Cardiac septum (tissue), 1 donor: ENCODE data around the gene BCO1. TPM values are rescaled to one million over a fixed set of nuclear protein-coding genes. Genes with fewer than 3 reads are reported as not detected.

Experiments
- DNase-seq: peaks from one replicate; pipeline ENCODE4 v3.0.0-alpha.2; 2020; ENCODE audit warnings: low spot score
- intact Hi-C: fragments of 100-400 bp; cut with DNase I; formaldehyde crosslinking; loops from one replicate; pipeline ENCODE4 v1.14.0; 2022
- total RNA-seq: library from RNA; stranded (reverse); fragmentation: NEBNext Ultra II Directional; extraction: Animal tissue kit (Norgen Biotek cat#: 25700); gene quantifications from one replicate; pipeline ENCODE4 v1.2.1, GENCODE V29; 2021
- donor health status: DM: no; HTN: no; CAD: no.

The BCO1 gene
- total RNA-seq, 1 donor from 2014 or later = not detected

- intact Hi-C loops = no loop called here
Observed at GRCh38 chr16:81229811-81230210, 8.7 kb upstream of the BCO1 start.

DNA sequence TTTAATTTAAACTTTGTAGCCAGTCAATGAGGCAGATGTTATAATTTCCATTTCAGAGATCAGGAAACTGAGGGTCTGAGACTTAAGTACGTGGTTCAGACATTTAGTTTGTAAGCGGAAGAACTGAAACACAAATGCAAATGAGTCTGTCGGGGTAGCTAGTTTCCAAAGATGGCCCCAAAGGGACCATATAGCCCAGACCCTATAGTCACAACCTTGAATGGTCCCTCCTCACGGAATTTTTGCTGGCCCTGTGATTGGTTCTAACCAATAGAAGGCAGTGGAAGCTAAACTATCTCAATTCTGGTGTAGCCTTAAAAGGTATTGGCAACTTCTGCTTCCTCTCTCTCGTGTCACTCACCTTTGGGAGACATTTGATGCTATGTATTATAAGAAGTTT, 7.5 kb upstream of the BCO1 start:
- intact Hi-C loops = no loop called here
- no peak for DNase-seq

More at GRCh38 chr16:81229811-81230210, 8.7 kb upstream of the BCO1 start:
- DNase-seq = no peak

- intact Hi-C loops = no loop called here
- no peak for DNase-seq
Observed at GRCh38 chr16:81232740-81233367, 5.6 kb upstream of the BCO1 start.

- intact Hi-C loops = loop anchor here (1.0 kb wide), 1 partner anchor 29 kb away; no protein-coding TSS in a partner anchor
- peak; percentile 80 for DNase-seq
Observed at GRCh38 chr16:81237282-81237681, 1.2 kb upstream of the BCO1 start.

- DNase-seq = no peak
Observed at GRCh38 chr16:81237942-81238295, 570 bp upstream of the BCO1 start.

DNA sequence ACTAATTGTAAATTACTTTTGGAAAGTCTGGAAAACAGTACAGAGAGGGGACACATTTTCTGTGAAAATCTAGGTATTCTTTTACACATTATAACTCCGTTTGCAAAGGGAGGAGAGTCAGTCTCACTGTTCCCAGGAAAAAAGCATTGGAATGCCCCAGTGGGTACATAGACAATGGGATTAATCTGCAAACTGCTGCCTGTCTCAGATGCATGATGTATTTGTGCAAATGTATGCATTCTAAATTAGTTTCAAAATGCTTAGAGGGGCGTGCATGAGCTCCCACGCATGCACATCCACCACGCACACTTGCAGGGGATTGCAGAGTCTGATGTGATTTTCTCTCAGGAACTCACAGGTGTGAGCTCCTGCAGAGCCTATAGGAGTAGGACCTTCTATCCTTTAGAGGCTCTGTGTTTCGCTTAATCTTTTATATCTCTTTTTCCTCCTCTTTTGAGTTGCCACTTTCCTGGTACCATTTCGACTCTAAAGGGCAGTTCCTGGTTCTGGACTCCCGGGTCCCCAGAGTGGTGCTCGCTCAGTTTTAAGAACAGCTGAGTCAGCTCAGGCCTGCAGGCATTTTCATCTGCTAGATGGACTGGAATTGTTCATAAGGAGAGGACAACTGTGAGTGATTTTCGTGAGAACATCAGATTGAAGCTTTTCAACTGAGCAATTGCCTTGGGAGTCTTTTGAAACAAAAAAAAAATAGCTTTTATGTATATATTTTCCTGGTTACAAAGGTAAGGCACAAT, 1.1 kb downstream of the BCO1 start:
- intact Hi-C loops = no loop called here

More at GRCh38 chr16:81237942-81238295, 570 bp upstream of the BCO1 start:
- intact Hi-C loops = loop anchor here (1.0 kb wide), 1 partner anchor 28 kb away; no protein-coding TSS in a partner anchor

GRCh38 chr16:81241706-81242105, 3.2 kb downstream of the BCO1 start:
- no peak for DNase-seq
- intact Hi-C loops = no loop called here

More for the DNA sequence above, 1.1 kb downstream of the BCO1 start:
- no peak for DNase-seq

- intact Hi-C loops = no loop called here
- DNase-seq = no peak
Observed at GRCh38 chr16:81242977-81243618, 4.6 kb downstream of the BCO1 start.

DNA sequence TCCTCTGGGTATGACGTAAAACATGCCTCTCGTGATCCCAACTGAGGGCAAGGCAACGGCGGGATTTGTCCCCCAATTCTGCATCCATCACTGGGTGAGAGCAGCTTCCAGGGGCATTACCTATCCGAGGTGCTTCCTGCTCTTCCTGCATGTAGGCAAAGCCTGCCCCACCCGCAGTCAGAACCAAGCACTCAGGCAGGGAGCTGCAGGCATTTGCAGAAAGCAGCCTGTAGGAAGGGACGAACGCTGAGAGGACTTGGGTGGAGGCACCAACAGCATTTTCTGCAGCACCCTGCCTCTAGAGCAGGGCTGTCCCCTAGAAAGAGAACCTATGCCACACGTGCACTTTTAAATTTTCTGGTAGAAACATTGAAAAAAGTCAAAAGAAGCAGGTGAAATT, 5.5 kb downstream of the BCO1 start:
- DNase-seq = no peak
- intact Hi-C loops = no loop called here

DNA sequence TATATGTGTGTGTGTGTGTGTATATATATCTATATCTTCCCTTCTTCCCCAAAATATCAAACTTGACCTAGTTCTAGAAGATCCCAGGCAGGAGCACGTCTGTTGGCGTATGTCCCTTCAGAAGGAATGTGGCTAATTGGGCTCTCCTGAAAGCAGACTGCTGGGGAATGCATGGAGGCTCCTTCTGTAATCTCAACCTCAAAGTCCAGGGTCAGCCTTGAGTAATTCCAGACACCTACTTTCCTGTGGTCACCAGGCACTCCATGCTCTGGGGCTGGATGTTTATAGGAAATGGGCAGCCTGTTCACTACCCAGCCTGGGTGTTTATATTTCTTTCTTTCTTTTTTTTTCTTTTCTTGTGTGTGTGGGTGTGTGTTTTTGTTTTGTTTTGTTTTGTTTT, 13.4 kb downstream of the BCO1 start:
- intact Hi-C loops = no loop called here
- no peak for DNase-seq

DNA sequence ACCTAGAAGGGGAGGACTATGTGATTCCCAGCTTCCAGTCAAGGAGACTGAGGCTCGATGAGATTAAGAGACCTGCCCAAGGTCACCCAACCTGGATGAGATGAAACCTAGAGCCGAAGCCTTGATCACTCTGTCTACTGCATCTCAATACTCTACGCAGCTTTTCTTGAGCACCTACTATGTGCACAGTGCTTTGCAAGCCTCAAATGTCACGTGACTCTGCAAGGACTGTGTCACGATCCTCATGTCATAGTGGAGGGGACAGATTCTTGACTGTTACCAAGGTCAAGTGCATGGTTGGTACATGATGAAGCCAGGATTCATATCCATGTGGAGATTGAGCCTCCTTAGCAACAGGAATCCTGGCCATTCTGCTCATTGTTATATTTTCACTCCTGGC, 14.7 kb downstream of the BCO1 start:
- DNase-seq = no peak
- intact Hi-C loops = no loop called here

DNA sequence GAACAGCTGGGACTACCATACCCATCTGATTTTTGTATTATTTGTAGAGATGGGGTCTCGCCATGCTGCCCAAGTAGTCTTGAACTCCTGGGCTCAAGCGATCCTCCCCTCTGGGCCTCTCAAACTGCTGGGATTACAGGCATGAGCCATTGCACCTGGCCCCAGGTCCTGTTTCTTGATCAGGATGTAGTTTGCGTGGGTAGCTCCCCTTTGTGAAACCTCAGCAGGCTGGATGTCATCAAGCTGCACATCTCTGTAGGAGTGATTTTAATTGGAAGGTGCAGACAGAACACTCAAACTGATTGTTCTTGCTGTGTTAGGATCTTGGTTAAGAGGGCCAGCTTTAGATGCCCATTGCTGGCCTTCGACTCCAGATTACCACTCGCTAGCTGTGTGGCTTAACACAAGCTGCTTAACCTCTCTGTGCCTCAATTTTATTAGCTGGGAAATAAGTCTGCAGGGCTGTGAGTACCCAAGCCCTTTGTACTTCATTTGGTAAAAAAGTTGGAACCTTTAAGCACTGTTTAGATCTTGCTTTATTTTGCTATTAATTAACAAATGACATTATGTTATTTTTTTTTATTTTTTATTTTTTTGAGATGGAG, 16.5 kb downstream of the BCO1 start:
- no peak for DNase-seq
- intact Hi-C loops = no loop called here

DNA sequence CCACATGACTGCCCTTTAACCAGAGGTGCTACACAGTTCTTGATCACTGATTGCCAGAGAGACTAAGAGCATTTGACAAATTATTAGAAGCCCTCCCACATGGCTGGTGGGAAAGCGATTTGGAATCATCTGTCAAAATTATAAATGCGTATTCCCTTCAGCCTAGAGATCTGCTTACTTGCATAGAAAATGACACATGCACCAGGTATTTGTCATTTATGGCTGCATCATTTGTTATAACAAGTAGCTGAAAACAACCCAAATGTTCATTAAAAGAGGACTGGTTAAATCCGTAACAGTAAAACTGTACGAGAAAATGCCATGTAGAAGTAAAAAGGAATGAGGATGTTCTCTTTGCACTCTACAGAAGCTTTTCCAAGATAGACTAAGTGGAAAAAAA, 21.4 kb downstream of the BCO1 start:
- intact Hi-C loops = no loop called here
- DNase-seq = no peak

DNA sequence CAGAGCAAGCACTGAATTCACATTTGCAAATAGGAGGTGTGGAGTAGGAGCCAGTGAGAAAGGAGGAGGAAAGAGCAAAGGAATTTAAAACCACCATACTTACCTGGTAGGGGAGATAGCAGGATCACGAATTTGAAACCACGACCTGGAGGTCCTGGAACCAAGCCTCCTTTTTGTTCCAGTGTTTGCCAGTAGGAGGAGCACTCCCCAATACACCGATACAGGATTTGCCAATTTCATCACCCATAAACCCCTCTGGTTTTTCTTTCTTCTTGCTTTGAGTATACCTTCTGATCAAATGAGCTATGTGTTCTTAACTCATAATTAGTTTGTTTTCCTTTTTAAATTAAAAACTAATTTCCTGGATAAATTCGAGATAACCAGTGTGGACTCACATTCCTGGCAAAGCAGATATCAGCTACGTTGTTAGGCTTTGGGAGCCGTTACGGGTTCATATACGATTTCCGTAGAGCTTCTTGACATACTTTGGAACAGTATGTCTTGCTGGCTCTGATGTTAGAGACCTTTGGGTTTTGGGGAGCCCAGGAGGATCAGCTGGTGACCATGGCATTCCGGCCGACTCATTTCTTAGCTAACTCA, 22.7 kb downstream of the BCO1 start:
- intact Hi-C loops = no loop called here
- DNase-seq = no peak

DNA sequence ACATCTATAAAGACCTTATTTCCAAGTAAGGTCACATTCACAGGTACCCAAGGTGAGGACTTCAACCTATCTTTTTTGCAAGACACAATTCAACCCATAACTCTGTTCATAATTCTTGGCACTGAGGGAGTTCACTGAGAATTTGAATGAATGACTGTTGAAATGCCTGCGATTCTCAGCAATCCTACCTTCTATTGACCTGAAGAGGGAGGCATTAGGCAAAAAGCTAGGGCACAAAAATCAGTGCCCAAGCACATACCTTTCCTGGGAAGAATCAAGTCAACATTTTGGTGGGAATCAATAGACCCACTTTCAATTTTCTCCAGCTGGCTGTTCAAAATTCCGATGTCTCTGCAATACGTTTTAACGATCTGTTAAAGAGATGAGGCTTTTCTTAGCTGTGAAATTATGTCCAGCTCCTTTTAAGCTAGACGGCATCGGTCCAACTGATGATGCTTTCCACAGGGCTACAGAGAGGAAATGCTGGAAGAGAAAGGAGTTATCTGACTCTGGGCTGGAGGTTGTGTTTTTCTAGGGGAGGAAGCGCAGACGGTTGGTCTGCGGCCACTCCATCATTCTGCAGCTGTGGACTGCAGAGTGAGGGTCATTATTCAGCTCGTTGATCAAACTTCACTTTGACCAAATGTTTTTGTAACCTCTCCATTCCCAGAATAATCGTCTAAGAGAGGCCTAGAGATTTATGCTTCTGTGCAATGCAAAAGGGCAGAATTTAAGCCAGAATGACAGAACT, 25.2 kb downstream of the BCO1 start:
- intact Hi-C loops = no loop called here
- DNase-seq = no peak

GRCh38 chr16:81264386-81264785, 25.9 kb downstream of the BCO1 start:
- intact Hi-C loops = no loop called here
- DNase-seq = no peak

DNA sequence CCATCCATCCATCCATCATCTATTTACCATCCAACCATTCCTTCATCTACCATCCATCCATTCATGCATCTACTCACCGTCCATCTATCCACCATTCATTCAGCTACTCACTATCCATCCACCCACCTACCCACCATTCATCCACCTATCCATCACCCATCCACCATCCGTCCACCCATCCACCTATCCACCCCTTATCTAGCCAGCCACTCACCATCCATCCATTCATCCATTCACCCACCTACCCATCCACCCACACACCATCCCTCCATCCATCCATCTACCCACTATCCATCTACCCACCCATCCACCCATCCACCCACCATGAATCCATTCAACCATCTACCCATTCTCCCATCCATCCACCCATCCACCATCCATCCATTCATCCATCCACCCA, 26.6 kb downstream of the BCO1 start:
- DNase-seq = no peak
- intact Hi-C loops = no loop called here

DNA sequence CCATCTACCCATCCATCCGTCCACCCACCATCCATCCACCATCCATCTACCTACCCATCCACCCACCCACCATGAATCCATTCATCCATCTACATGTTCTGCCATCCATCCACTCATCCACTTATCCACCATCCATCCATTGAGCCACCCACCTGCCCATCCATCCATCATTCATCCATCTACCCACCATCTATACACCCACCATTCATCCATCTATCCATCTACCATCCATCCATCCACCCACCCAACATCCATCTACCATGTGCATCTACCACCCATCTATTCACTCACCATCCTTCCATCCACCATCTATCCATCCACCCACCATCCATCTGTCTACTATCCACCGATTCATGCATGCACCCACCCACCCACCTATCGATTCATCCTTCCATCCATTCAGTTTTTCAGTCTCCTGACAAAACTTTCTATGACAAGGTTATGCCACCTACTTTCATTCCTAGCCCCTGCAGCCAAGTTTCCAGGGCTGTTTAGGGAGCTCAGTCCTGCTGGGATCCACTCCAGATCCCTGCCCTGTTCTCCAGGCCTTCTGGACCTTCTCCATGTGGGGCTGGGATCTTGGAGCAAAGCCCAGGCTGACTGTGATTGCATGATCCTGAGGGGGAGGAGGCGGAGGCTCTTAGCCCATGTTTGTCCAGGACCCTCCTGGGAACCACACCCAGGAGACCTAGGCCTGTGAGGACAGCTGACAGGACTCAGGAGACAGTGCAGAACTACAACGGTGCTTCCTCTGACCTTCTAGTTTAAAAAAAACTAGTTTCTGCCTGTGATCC, 27.4 kb downstream of the BCO1 start:
- intact Hi-C loops = loop anchor here (1.0 kb wide), 1 partner anchor 29 kb away; no protein-coding TSS in a partner anchor
- DNase-seq = peak; percentile 90
